Measurements from ENCODE around the gene RWDD1. TPM values are rescaled to one million over a fixed set of nuclear protein-coding genes. Genes with fewer than 3 reads are reported as not detected.

Gene RWDD1
- total and polyA plus RNA-seq, 2 of the 13 experiments (the other 11 are each of a cell fraction or from before 2014, with no cell fraction given) = 27.4 to 67.1 TPM

DNA sequence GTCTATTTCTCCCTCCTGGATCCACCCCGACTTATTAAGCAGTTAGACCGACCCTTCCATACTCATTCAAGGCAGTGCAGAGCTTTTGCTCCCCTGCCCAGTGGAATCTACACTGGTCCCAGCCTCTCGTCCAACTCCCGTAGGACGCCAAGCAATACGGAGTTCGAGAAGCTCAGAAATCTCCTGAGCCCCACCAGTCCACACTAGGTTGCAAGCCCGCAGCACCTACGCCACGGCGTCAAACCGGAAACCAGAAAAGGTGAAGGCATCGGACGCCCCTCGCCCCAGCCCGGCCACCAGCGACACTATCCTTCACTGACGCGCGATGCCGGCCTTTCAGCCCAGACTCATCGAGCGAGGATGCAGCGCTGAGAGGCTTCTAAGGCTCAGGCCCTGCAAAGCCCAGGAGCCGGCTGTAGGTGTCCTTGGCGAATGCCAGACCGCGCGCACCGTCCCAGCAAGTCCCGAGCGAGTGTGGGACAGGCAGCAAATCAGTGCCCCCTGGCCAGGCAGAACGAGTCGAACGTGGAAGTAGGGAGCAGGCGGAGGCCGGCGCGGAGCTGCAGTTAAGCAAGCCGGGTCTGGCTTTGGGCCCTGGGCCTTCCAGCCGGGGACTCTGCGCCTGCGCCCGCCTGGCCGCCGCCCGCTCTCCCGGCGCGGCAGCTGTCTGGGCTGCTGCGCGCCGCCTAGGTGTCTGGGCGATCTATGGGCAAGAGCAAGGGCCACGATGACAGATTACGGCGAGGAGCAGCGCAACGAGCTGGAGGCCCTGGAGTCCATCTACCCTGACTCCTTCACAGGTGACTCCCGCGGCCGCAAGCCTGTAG, at the start of gene RWDD1 (continued):
- TF ChIP-seq, protein P1, sequence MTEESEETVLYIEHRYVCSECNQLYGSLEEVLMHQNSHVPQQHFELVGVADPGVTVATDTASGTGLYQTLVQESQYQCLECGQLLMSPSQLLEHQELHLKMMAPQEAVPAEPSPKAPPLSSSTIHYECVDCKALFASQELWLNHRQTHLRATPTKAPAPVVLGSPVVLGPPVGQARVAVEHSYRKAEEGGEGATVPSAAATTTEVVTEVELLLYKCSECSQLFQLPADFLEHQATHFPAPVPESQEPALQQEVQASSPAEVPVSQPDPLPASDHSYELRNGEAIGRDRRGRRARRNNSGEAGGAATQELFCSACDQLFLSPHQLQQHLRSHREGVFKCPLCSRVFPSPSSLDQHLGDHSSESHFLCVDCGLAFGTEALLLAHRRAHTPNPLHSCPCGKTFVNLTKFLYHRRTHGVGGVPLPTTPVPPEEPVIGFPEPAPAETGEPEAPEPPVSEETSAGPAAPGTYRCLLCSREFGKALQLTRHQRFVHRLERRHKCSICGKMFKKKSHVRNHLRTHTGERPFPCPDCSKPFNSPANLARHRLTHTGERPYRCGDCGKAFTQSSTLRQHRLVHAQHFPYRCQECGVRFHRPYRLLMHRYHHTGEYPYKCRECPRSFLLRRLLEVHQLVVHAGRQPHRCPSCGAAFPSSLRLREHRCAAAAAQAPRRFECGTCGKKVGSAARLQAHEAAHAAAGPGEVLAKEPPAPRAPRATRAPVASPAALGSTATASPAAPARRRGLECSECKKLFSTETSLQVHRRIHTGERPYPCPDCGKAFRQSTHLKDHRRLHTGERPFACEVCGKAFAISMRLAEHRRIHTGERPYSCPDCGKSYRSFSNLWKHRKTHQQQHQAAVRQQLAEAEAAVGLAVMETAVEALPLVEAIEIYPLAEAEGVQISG (CRISPR knock-in tag; IDR thresholded peaks at IDR 0.05) = peak; percentile 95
- TF ChIP-seq EP300 (IDR thresholded peaks at IDR 0.05; ENCODE audit: low read depth in 2 of 2, low read length in 2 of 2) (peak; percentile 35 to 43; a peak in 3 of 4 replicates), EP300 (CRISPR knock-in tag; IDR thresholded peaks at IDR 0.05; ENCODE audit: borderline replicate concordance) (peak; percentile 41), THAP9 (CRISPR knock-in tag; IDR thresholded peaks at IDR 0.05; ENCODE audit: borderline replicate concordance) (peak; percentile 98), ZNF317 (CRISPR knock-in tag; IDR thresholded peaks at IDR 0.05) (no peak; the same call in 1 of the 2 replicates), ZNF607 (CRISPR knock-in tag; IDR thresholded peaks at IDR 0.05; ENCODE audit: borderline replicate concordance) (peak; percentile 94), MBNL3 (CRISPR knock-in tag; conservative IDR thresholded peaks at IDR 0.05) (no peak), ZNF788 (CRISPR knock-in tag; IDR thresholded peaks at IDR 0.05; ENCODE audit: borderline replicate concordance) (peak; percentile 98; the same call in 1 of the 2 replicates), ATF7-NPFF (CRISPR knock-in tag; IDR thresholded peaks at IDR 0.05; ENCODE audit: low read depth) (peak; percentile 95), KDM3A (CRISPR knock-in tag; IDR thresholded peaks at IDR 0.05; ENCODE audit: low read depth) (peak; percentile 97), GTF2F1 (IDR thresholded peaks at IDR 0.05; ENCODE audit: low read length) (peak; percentile 89), SMARCC2 (IDR thresholded peaks at IDR 0.05) (no peak), NFRKB (IDR thresholded peaks at IDR 0.05) (no peak), SIN3B (IDR thresholded peaks at IDR 0.05; ENCODE audit: low read length) (peak; percentile 83), ZNF34 (CRISPR knock-in tag; IDR thresholded peaks at IDR 0.05; ENCODE audit: borderline replicate concordance) (peak; percentile 87; the same call in 1 of the 2 replicates), THAP8 (CRISPR knock-in tag; IDR thresholded peaks at IDR 0.05; ENCODE audit: borderline replicate concordance) (peak; percentile 20; the same call in 1 of the 2 replicates), MLXIP (CRISPR knock-in tag; IDR thresholded peaks at IDR 0.05; ENCODE audit: borderline replicate concordance) (0 out of 2 replicates have a peak, but pooled peaks have one; percentile 47)
- TF ChIP-seq, protein P2, sequence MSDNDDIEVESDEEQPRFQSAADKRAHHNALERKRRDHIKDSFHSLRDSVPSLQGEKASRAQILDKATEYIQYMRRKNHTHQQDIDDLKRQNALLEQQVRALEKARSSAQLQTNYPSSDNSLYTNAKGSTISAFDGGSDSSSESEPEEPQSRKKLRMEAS (IDR thresholded peaks at IDR 0.05) = peak; percentile 83
- TF ChIP-seq, protein P3, sequence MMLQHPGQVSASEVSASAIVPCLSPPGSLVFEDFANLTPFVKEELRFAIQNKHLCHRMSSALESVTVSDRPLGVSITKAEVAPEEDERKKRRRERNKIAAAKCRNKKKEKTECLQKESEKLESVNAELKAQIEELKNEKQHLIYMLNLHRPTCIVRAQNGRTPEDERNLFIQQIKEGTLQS (CRISPR knock-in tag; IDR thresholded peaks at IDR 0.05) = no peak; the same call in 1 of the 2 replicates

Data from HepG2 (cell line).